GM12878 (cell line): ENCODE results near the gene DND1. TPM values are rescaled to one million over a fixed set of nuclear protein-coding genes. Genes with fewer than 3 reads are reported as not detected.

Experiments
- ATAC-seq: fragments of 200-7000 bp; cut with Tn5 transposase; 3 replicates; pipeline ENCODE4 v1.9.1; 2020; ENCODE audit warnings: mild to moderate bottlenecking, moderate library complexity
- BruUV-seq: library from RNA; stranded (reverse); fragments of 400-500 nt; replicated peaks from 2 replicates; lab custom pipeline; 2021; lab: Mats Ljungman, UMichigan
- CTCF ChIA-PET: fragments of 300-600 bp; sonication (Branson Sonifier 250); formaldehyde crosslinking; extraction: SDS; loops from one replicate; lab custom pipeline; 2021; ENCODE audit warnings: inconsistent platforms; lab: Yijun Ruan, JAX
- POLR2A ChIA-PET: fragments of 350-600 bp; formaldehyde crosslinking; extraction: SDS; loops from one replicate; lab custom pipeline; 2021; ENCODE audit warnings: inconsistent platforms; lab: Charles Lee
- RAD21 ChIA-PET: fragments of 300-600 bp; sonication (Branson Sonifier 250); formaldehyde crosslinking; loops from one replicate; lab custom pipeline; 2023; ENCODE audit warnings: antibody characterized with exemption; ENCODE audit not compliant: unreplicated experiment; lab: Charles Lee
- SMC1A ChIA-PET: fragments of 300-600 bp; sonication (Branson Sonifier 250); formaldehyde crosslinking; loops from one replicate; lab custom pipeline; 2023; ENCODE audit not compliant: unreplicated experiment, uncharacterized antibody; lab: Charles Lee
- DNase-seq: peaks from one replicate; pipeline ENCODE4 v3.0.0-alpha.2; 2011; ENCODE audit warnings: low read depth, low spot score
- FAIRE-seq: peaks from 3 replicates; lab custom pipeline; 2011; peaks lifted over from hg19 to GRCh38; lab: Jason Lieb, UNC
- H2AFZ ChIP-seq: 2 replicates; pipeline ENCODE4 v1.6.0; 2011; ENCODE audit warnings: low read depth, low read length, control low read depth; ENCODE audit not compliant: control insufficient read depth
- H3K27ac ChIP-seq: 2 replicates; pipeline ENCODE4 v1.5.1; 2011; ENCODE audit warnings: control low read depth; ENCODE audit not compliant: control insufficient read depth, insufficient read depth
- H3K27me3 ChIP-seq, 2 experiments: replicated peaks in 1 of 2; 2 replicates each; pipeline versions ENCODE4 v1.6.0 to v1.6.1; 2011; ENCODE audit warnings: low read length in 1 of 2; ENCODE audit not compliant: control insufficient read depth in 2 of 2, insufficient read depth in 2 of 2
- H3K36me3 ChIP-seq, 2 experiments: 2 replicates each; pipeline ENCODE4 v1.5.1; 2011; ENCODE audit warnings: low read length in 1 of 2; ENCODE audit not compliant: control insufficient read depth in 2 of 2, insufficient read depth in 2 of 2
- H3K4me1 ChIP-seq: 2 replicates; pipeline ENCODE4 v1.6.1; 2011; ENCODE audit warnings: mild to moderate bottlenecking, low read length, moderate library complexity, mixed read lengths; ENCODE audit not compliant: control insufficient read depth, insufficient read depth
- H3K4me2 ChIP-seq: 2 replicates; pipeline ENCODE4 v1.6.0; 2011; ENCODE audit warnings: control low read depth; ENCODE audit not compliant: control insufficient read depth, insufficient read depth
- H3K4me3 ChIP-seq: fragments of 200-600 bp; sonication (generic); 2 replicates; pipeline ENCODE4 v1.5.1; 2016
- H3K79me2 ChIP-seq: 2 replicates; pipeline ENCODE4 v1.6.0; 2011; ENCODE audit warnings: low read length; ENCODE audit not compliant: control insufficient read depth, insufficient read depth
- H3K9ac ChIP-seq: 2 replicates; pipeline ENCODE4 v1.8.0; 2011; ENCODE audit warnings: low read length, control low read depth, mixed read lengths; ENCODE audit not compliant: control insufficient read depth, insufficient read depth
- H3K9me3 ChIP-seq: replicated peaks from 3 replicates; pipeline ENCODE4 v1.5.1; 2011; ENCODE audit warnings: mild to moderate bottlenecking, low read length; ENCODE audit not compliant: control insufficient read depth, insufficient read depth
- H4K20me1 ChIP-seq: 2 replicates; pipeline ENCODE4 v1.6.0; 2011; ENCODE audit not compliant: control insufficient read depth, insufficient read depth
- EGR1 ChIP-seq, 2 experiments: IDR thresholded peaks; 1 replicate in 1 of 2; 2 replicates in 1 of 2; pipeline ENCODE4 v1.6.1; 2011 to 2012; ENCODE audit warnings: low read depth in 2 of 2, low read length in 2 of 2, borderline replicate concordance in 1 of 2, mild to moderate bottlenecking in 1 of 2, moderate library complexity in 1 of 2
- ESRRA ChIP-seq: IDR thresholded peaks from 2 replicates; pipeline ENCODE4 v1.6.1; 2012; ENCODE audit warnings: mild to moderate bottlenecking, low read length, improper control_type of control experiment
- MYB ChIP-seq: fragments of 150-350 bp; IDR thresholded peaks from 2 replicates; pipeline ENCODE4 v1.6.1; 2014; ENCODE audit warnings: mild to moderate bottlenecking, low read depth, low read length, borderline replicate concordance
- NFXL1 ChIP-seq: fragments of 450-650 bp; IDR thresholded peaks from 2 replicates; pipeline ENCODE4 v1.6.1; 2017; ENCODE audit warnings: antibody characterized with exemption, mild to moderate bottlenecking, borderline replicate concordance
- PAX5 ChIP-seq: IDR thresholded peaks from 2 replicates; pipeline ENCODE4 v1.6.1; 2011; ENCODE audit warnings: low read depth, low read length, borderline replicate concordance
- POLR2AphosphoS5 ChIP-seq: IDR thresholded peaks from 2 replicates; pipeline ENCODE4 v1.6.1; 2011; ENCODE audit warnings: mild to moderate bottlenecking, low read length, inconsistent platforms
- SIN3A ChIP-seq: IDR thresholded peaks from 2 replicates; pipeline ENCODE4 v1.6.1; 2012; ENCODE audit warnings: low read depth, low read length, improper control_type of control experiment
- SMAD5 ChIP-seq: IDR thresholded peaks from 2 replicates; pipeline ENCODE4 v1.6.1; 2016; ENCODE audit warnings: antibody characterized with exemption, low read depth
- SMC3 ChIP-seq: IDR thresholded peaks from 2 replicates; pipeline ENCODE4 v1.6.1; 2011; ENCODE audit warnings: low read length, improper control_type of control experiment, borderline replicate concordance
- SREBF1 ChIP-seq: IDR thresholded peaks from 2 replicates; pipeline ENCODE4 v1.6.1; 2012; ENCODE audit warnings: mild to moderate bottlenecking, low read length
- TCF7 ChIP-seq: IDR thresholded peaks from 2 replicates; pipeline ENCODE4 v1.6.1; 2014; ENCODE audit warnings: antibody characterized with exemption, borderline replicate concordance
- ZNF217 ChIP-seq: fragments of 450-650 bp; IDR thresholded peaks from 2 replicates; pipeline ENCODE4 v1.6.1; 2017; ENCODE audit warnings: antibody characterized with exemption, mild to moderate bottlenecking
- WGBS: methylation state at CpG from one replicate; pipeline ENCODE4 v1.1.6; 2016; ENCODE audit warnings: low lambda C conversion rate; ENCODE audit not compliant: insufficient replicate concordance, insufficient coverage; ENCODE audit errors: missing lambda C conversion rate; 5-methylcytosine and 5-hydroxymethylcytosine counted together
- in situ Hi-C: fragments of 300-500 bp; cut with MboI; formaldehyde crosslinking; loops from 9 replicates; pipeline ENCODE4 v1.14.3; 2018; ENCODE audit warnings: mixed read lengths
- intact Hi-C: fragments of 100-400 bp; cut with micrococcal nuclease; formaldehyde crosslinking; loops from one replicate; pipeline ENCODE4 v1.14.2; 2022; ENCODE audit not compliant: unreplicated experiment
- polyA plus RNA-seq, 11 experiments: library from polyadenylated mRNA; depleted of rRNA in 4 of 11; unstranded in 6 of 11; stranded (reverse) in 5 of 11; fragments of >200 nt; fragmentation: Nextera tagmentation in 4 of 11; fragmentation: Illumina TruSeq in 1 of 11; extraction: Ambion mirVana in 4 of 11; extraction: Trizol in 1 of 11; gene quantifications; 1 replicate in 1 of 11; 2 replicates in 10 of 11; pipeline versions ENCODE4 v1.2.1 to v1.2.3, GENCODE V29; 2011 to 2016; ENCODE audit warnings: inconsistent platforms in 2 of 11, missing spikeins in 2 of 11, low read depth in 1 of 11
- total RNA-seq, 4 experiments: library from RNA; depleted of rRNA in 3 of 4; stranded (reverse); fragments of >200 nt in 3 of 4; fragmentation: Illumina TruSeq in 1 of 4; extraction: Trizol in 1 of 4; gene quantifications; 2 replicates each; pipeline versions ENCODE4 v1.2.1 to v1.2.3, GENCODE V29; 2013 to 2021
- TF ChIP-seq, protein P1 (sequence below), 3 experiments: IDR thresholded peaks in 2 of 3; conservative IDR thresholded peaks in 1 of 3; 2 replicates each; pipeline ENCODE4 v1.5.1; 2011; ENCODE audit warnings: low read depth in 3 of 3, low read length in 3 of 3, mild to moderate bottlenecking in 3 of 3, control low read depth in 2 of 3, moderate library complexity in 2 of 3, inconsistent platforms in 1 of 3, mixed read lengths in 1 of 3; ENCODE audit not compliant: control insufficient read depth in 2 of 3, insufficient read depth in 1 of 3; ENCODE audit errors: extremely low read depth in 1 of 3

DND1 gene
- total and polyA plus RNA-seq, 10 of the 15 experiments (the other 5 are each of a cell fraction or from before 2014, with no cell fraction given): 0.15 to 2.9 (median 0.73) TPM; not detected in 2

DNA sequence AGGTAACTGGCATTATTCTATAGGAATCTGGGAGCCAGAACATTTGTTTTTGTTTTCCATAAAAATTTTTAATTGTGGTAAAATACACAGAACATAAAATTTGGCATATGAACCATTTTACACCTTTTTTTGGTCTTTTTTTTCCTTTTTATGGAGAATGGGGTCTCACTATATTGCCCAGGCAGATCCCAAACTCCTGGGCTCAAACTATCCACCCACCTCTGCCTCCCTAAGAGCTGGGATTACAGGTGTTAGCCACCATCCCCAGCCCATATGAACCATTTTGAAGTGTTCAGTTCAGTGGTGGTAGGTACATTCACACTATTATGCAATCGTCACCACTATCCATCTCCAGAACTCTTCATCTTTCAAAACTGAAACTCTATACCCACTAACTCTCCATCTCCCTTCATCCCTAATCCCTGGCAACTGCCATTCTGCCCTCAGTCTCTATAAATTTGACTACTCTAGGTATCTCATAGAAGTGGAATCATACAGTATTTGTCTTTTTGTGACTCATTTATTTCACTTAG is 40.3 kb upstream of the DND1 start:
- POLR2A ChIA-PET: no interaction called here
- 69% methylated on average over 1 of the region's 1 CpG for WGBS
- in situ Hi-C loops (no loop called here), intact Hi-C loops (loop anchor here (5.0 to 10.0 kb wide), 2 partner anchors 471 to 901 kb away; partner anchors contain the start of gene DIAPH1)
- no peak overlapping the region for H3K4me2 ChIP-seq
- FAIRE-seq (no peak), ATAC-seq (no peak), DNase-seq (no peak)
- RAD21 ChIA-PET: no interaction called here
- no peak overlapping the region for H3K9ac ChIP-seq
- H3K27me3 ChIP-seq: no peaks in the 10 kb centered on the region
- SMC1A ChIA-PET: no interaction called here
- TF ChIP-seq ZNF217 (no peak), PAX5 (no peak), ESRRA (no peak)
- H4K20me1 ChIP-seq: no peaks in the 10 kb centered on the region
- BruUV-seq: no TSS peak
- H3K4me3 ChIP-seq: no peak overlapping the region
- H3K36me3 ChIP-seq: no peaks in the 10 kb centered on the region
- H3K27ac ChIP-seq: no peak overlapping the region
- CTCF ChIA-PET: no interaction called here
- H3K79me2 ChIP-seq: no peaks in the 10 kb centered on the region
- H3K9me3 ChIP-seq: no peaks in the 10 kb centered on the region
- H2AFZ ChIP-seq: no peak overlapping the region
- no peaks in the 10 kb centered on the region for H3K4me1 ChIP-seq

DNA sequence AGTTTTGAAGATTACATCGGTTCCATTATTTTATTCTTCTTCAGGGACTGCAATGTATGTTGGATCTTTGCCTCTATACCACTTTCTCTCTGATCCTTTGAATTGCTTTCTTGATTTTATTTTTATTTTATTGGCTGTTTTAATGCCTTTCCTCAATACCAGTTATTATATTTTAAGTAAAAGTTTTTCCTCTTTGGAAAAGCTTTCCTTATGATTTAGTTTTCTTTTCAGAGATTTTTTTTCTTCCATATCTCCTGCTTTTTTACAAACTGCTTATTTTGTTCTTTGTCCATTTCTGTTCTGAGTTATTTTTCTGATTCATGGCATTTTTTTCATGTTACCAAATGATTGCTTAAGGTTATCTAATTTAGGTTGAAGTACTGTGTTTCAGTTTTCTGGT is 38.4 kb upstream of the DND1 start:
- Histone ChIP-seq H3K4me3 (no peak overlapping the region), H3K27me3 (no peaks in the 10 kb centered on the region), H3K4me1 (no peaks in the 10 kb centered on the region), H3K9ac (no peak overlapping the region), H3K27ac (no peak overlapping the region), H3K36me3 (peaks cover 1 to 2% of the 10 kb centered on the region in 2 experiments; a peak in 3 of 4 replicates), H3K9me3 (no peaks in the 10 kb centered on the region), H3K4me2 (no peak overlapping the region), H3K79me2 (no peaks in the 10 kb centered on the region), H2AFZ (no peak overlapping the region), H4K20me1 (no peaks in the 10 kb centered on the region)
- ChIA-PET POLR2A (interaction anchor here (0.6 to 2.1 kb wide), 8 partner anchors 8 to 712 kb away, joined by 3 to 8 read pairs (median 4); partner anchors contain the start of genes ANKHD1, IK, NDUFA2 and WDR55), RAD21 (interaction anchor here (0.9 to 2.6 kb wide), 7 partner anchors 12 to 333 kb away, joined by 3 to 18 read pairs (median 6); partner anchors contain the start of genes CD14, HARS1, HARS2 and IK), SMC1A (interaction anchor here (0.7 to 2.9 kb wide), 12 partner anchors 8 to 467 kb away, joined by 3 to 16 read pairs (median 5); partner anchors contain the start of genes ANKHD1, HARS1, HARS2 and ZMAT2), CTCF (interaction anchor here (0.8 to 3.4 kb wide), 8 partner anchors 9 to 353 kb away, joined by 3 to 33 read pairs (median 4); partner anchors contain the start of genes IK, NDUFA2, SLC4A9 and TMCO6)
- DNase-seq: no peak
- WGBS: 95% methylated on average over 1 of the region's 1 CpG
- no TSS peak for BruUV-seq
- no peak for ATAC-seq
- intact Hi-C loops: loop anchor here (2.0 to 10.0 kb wide), 3 partner anchors 147 to 903 kb away; partner anchors contain the start of genes APBB3, DIAPH1 and SLC35A4
- FAIRE-seq: no peak
- in situ Hi-C loops: no loop called here
- no peak for TF ChIP-seq SMAD5
- TF ChIP-seq SMC3: no peak
- TF ChIP-seq POLR2AphosphoS5: no peak
- no peak for TF ChIP-seq EGR1 (IDR thresholded peaks at IDR 0.05; ENCODE audit: borderline replicate concordance in 1 of 2, low read depth in 2 of 2, low read length in 2 of 2)
- no peak for TF ChIP-seq TCF7
- TF ChIP-seq SREBF1: no peak
- TF ChIP-seq MYB: no peak
- TF ChIP-seq, protein P1, sequence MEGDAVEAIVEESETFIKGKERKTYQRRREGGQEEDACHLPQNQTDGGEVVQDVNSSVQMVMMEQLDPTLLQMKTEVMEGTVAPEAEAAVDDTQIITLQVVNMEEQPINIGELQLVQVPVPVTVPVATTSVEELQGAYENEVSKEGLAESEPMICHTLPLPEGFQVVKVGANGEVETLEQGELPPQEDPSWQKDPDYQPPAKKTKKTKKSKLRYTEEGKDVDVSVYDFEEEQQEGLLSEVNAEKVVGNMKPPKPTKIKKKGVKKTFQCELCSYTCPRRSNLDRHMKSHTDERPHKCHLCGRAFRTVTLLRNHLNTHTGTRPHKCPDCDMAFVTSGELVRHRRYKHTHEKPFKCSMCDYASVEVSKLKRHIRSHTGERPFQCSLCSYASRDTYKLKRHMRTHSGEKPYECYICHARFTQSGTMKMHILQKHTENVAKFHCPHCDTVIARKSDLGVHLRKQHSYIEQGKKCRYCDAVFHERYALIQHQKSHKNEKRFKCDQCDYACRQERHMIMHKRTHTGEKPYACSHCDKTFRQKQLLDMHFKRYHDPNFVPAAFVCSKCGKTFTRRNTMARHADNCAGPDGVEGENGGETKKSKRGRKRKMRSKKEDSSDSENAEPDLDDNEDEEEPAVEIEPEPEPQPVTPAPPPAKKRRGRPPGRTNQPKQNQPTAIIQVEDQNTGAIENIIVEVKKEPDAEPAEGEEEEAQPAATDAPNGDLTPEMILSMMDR (IDR thresholded peaks at IDR 0.05 in 2 of 3, conservative IDR thresholded peaks at IDR 0.05 in 1 of 3; ENCODE audit: control insufficient read depth in 2 of 3, extremely low read depth in 1 of 3, insufficient read depth in 1 of 3, low read depth in 3 of 3, low read length in 3 of 3): no peak
- TF ChIP-seq SIN3A: no peak
- TF ChIP-seq NFXL1: no peak
